Astrocyte (in vitro differentiated cells and primary cell): ENCODE results near the gene CIB4. TPM values are rescaled to one million over a fixed set of nuclear protein-coding genes. Genes with fewer than 3 reads are reported as not detected.

Experiments
- DNase-seq: peaks from one replicate; pipeline ENCODE4 v3.0.0-alpha.2; 2010; ENCODE audit warnings: low read depth
- FAIRE-seq: peaks from 2 replicates; lab custom pipeline; 2011; peaks lifted over from hg19 to GRCh38; lab: Jason Lieb, UNC
- H2AFZ ChIP-seq: 2 replicates; pipeline ENCODE4 v1.6.0; 2012; ENCODE audit warnings: low read depth, low read length, inconsistent platforms
- H3K27ac ChIP-seq: 2 replicates; pipeline ENCODE4 v1.5.1; 2011; ENCODE audit warnings: low read depth, low read length, inconsistent platforms
- H3K27me3 ChIP-seq: 2 replicates; pipeline ENCODE4 v1.6.0; 2011; ENCODE audit warnings: low read length, inconsistent platforms; ENCODE audit not compliant: insufficient read depth
- H3K36me3 ChIP-seq: 2 replicates; pipeline ENCODE4 v1.5.1; 2011; ENCODE audit warnings: low read length, inconsistent platforms; ENCODE audit not compliant: insufficient read depth
- H3K4me1 ChIP-seq: 2 replicates; pipeline ENCODE4 v1.5.1; 2011; ENCODE audit warnings: low read length, inconsistent platforms; ENCODE audit not compliant: insufficient read depth
- H3K4me2 ChIP-seq: 2 replicates; pipeline ENCODE4 v1.6.0; 2012; ENCODE audit warnings: low read length, inconsistent platforms
- H3K4me3 ChIP-seq: 2 replicates; pipeline ENCODE4 v1.5.1; 2011; ENCODE audit warnings: low read depth, mild to moderate bottlenecking, low read length, inconsistent platforms; ENCODE audit not compliant: insufficient read depth
- H3K79me2 ChIP-seq: 2 replicates; pipeline ENCODE4 v1.6.0; 2012; ENCODE audit warnings: mild to moderate bottlenecking, low read length, inconsistent platforms; ENCODE audit not compliant: insufficient read depth
- H3K9ac ChIP-seq: 2 replicates; pipeline ENCODE4 v1.6.0; 2012; ENCODE audit warnings: mild to moderate bottlenecking, low read length, inconsistent platforms
- H3K9me3 ChIP-seq: 2 replicates; pipeline ENCODE4 v1.5.1; 2012; ENCODE audit warnings: low read depth, mild to moderate bottlenecking, low read length, inconsistent platforms; ENCODE audit not compliant: insufficient read depth
- H4K20me1 ChIP-seq: 2 replicates; pipeline ENCODE4 v1.6.0; 2012; ENCODE audit warnings: low read length, inconsistent platforms; ENCODE audit not compliant: insufficient read depth
- H3K27ac Mint-ChIP-seq: one replicate; pipeline ENCODE4 v1.8.0; 2021; ENCODE audit warnings: mild to moderate bottlenecking, mixed read lengths; ENCODE audit not compliant: unreplicated experiment
- H3K27me3 Mint-ChIP-seq: one replicate; pipeline ENCODE4 v1.8.0; 2021; ENCODE audit warnings: low read depth, mixed read lengths; ENCODE audit not compliant: unreplicated experiment
- H3K36me3 Mint-ChIP-seq: one replicate; pipeline ENCODE4 v1.8.0; 2021; ENCODE audit warnings: low read depth, mixed read lengths; ENCODE audit not compliant: unreplicated experiment
- H3K4me1 Mint-ChIP-seq: one replicate; pipeline ENCODE4 v1.8.0; 2021; ENCODE audit warnings: low read depth, mixed read lengths; ENCODE audit not compliant: unreplicated experiment
- H3K4me3 Mint-ChIP-seq: one replicate; pipeline ENCODE4 v1.8.0; 2021; ENCODE audit warnings: mild to moderate bottlenecking, moderate library complexity, mixed read lengths; ENCODE audit not compliant: unreplicated experiment
- H3K9me3 Mint-ChIP-seq: one replicate; pipeline ENCODE4 v1.8.0; 2021; ENCODE audit warnings: mild to moderate bottlenecking, mixed read lengths; ENCODE audit not compliant: unreplicated experiment
- EZH2 ChIP-seq: IDR thresholded peaks from 2 replicates; pipeline ENCODE4 v1.6.1; 2012; ENCODE audit warnings: mild to moderate bottlenecking, low read length, inconsistent platforms; ENCODE audit not compliant: insufficient read depth
- total RNA-seq: library from RNA; stranded (reverse); gene quantifications from 2 replicates; pipeline ENCODE4 v1.2.1, GENCODE V29; 2021
- TF ChIP-seq, protein P1 (sequence below): IDR thresholded peaks from 2 replicates; pipeline ENCODE4 v1.5.1; 2011; ENCODE audit warnings: low read depth, mild to moderate bottlenecking, inconsistent platforms, low read length, moderate library complexity; ENCODE audit not compliant: insufficient read depth

Gene CIB4
- total RNA-seq, 1 donor from 2014 or later = not detected

DNA sequence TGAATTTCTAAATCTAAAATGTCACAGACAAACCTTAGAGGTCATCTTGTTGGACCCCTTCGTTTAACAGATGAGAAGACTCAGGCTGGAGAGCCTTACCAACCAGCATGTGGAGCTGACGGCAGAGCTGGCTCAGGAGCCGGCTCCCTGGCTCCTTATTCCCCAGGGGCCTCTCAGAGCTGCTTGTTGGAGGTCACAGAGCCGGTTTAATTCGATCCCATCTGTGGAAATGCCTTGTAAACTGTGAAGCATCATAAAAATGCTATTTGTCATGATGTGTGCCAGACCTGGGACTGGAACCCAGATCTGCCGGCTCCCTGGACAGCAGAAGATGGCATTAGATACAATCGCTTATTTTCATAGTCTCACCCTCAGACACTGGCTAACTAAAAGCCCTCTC lies 8.2 kb upstream of the CIB4 start:
- peaks cover 57% of the 10 kb centered on the region for H3K27me3 Mint-ChIP-seq
- no peak for DNase-seq
- H3K4me1 ChIP-seq = no peaks in the 10 kb centered on the region

DNA sequence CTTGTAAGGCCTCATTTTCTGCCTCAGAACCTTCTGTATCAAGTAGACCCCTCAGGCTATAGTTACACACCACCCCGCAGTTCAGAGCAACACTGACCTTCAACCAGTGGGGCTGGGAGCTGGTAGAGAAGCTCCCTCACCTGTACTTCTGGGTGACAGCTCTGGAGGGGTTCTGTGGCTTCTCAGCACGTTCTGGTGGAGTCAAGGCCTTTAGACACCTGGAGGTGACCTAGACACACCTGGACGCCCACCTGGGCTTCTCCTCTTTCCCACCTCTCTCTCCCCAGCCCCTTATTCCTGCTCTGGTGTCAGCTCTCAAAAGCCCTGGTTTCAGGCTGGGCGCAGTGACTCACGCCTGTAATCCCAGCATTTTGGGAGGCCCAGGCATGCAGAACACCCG lies 7.3 kb upstream of the CIB4 start:
- Mint-ChIP-seq H3K36me3 (peaks cover 2% of the 10 kb centered on the region), H3K9me3 (peaks cover 14% of the 10 kb centered on the region), H3K4me1 (peaks cover 6% of the 10 kb centered on the region), H3K27me3 (peaks cover 62% of the 10 kb centered on the region), H3K4me3 (no peak overlapping the region), H3K27ac (no peak overlapping the region)
- H3K9ac ChIP-seq = no peak overlapping the region
- H4K20me1 ChIP-seq = no peaks in the 10 kb centered on the region
- peaks cover 44% of the 10 kb centered on the region for H3K27me3 ChIP-seq
- H3K27ac ChIP-seq = no peak overlapping the region
- no peaks in the 10 kb centered on the region for H3K4me1 ChIP-seq
- H3K4me3 ChIP-seq = no peak overlapping the region
- H3K4me2 ChIP-seq = no peak overlapping the region
- no peaks in the 10 kb centered on the region for H3K9me3 ChIP-seq
- no peaks in the 10 kb centered on the region for H3K79me2 ChIP-seq
- no peak overlapping the region for H2AFZ ChIP-seq
- no peak for FAIRE-seq
- TF ChIP-seq, protein P1, sequence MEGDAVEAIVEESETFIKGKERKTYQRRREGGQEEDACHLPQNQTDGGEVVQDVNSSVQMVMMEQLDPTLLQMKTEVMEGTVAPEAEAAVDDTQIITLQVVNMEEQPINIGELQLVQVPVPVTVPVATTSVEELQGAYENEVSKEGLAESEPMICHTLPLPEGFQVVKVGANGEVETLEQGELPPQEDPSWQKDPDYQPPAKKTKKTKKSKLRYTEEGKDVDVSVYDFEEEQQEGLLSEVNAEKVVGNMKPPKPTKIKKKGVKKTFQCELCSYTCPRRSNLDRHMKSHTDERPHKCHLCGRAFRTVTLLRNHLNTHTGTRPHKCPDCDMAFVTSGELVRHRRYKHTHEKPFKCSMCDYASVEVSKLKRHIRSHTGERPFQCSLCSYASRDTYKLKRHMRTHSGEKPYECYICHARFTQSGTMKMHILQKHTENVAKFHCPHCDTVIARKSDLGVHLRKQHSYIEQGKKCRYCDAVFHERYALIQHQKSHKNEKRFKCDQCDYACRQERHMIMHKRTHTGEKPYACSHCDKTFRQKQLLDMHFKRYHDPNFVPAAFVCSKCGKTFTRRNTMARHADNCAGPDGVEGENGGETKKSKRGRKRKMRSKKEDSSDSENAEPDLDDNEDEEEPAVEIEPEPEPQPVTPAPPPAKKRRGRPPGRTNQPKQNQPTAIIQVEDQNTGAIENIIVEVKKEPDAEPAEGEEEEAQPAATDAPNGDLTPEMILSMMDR = no peak
- no peak for TF ChIP-seq EZH2
- no peak for DNase-seq
- H3K36me3 ChIP-seq = no peaks in the 10 kb centered on the region

More for the DNA sequence above, 8.2 kb upstream of the CIB4 start:
- no peaks in the 10 kb centered on the region for H3K9me3 ChIP-seq
- H3K4me3 ChIP-seq = no peak overlapping the region
- Mint-ChIP-seq H3K4me3 (no peak overlapping the region), H3K27ac (no peak overlapping the region), H3K9me3 (peaks cover 14% of the 10 kb centered on the region), H3K4me1 (peaks cover 6% of the 10 kb centered on the region), H3K36me3 (peaks cover 2% of the 10 kb centered on the region)
- H3K27ac ChIP-seq = no peak overlapping the region
- FAIRE-seq = no peak
- no peak overlapping the region for H2AFZ ChIP-seq
- H3K4me2 ChIP-seq = no peak overlapping the region
- no peak overlapping the region for H3K9ac ChIP-seq
- H4K20me1 ChIP-seq = no peaks in the 10 kb centered on the region
- TF ChIP-seq, protein P1 = no peak
- no peak for TF ChIP-seq EZH2
- H3K36me3 ChIP-seq = no peaks in the 10 kb centered on the region
- H3K79me2 ChIP-seq = no peaks in the 10 kb centered on the region
- peaks cover 39% of the 10 kb centered on the region for H3K27me3 ChIP-seq

DNA sequence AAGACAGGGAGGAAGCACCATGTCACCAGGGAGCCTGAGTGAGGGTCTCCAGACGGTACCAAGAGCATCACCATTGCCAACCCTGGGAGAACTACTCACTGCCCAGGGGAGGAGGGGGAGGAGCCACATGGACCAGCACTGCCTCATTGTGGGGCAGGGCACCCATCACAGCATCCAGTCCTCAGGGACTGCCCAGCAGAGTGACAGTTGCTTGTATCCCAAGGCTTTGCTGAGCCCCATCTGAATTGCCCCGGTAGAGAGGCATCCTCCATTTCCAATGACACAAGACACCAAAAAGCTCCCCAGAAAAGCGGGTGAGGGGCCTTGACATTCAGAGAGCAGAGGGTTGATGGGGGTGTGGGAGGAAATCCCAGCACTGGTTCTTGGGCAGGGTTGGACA lies 6.8 kb upstream of the CIB4 start:
- Histone ChIP-seq H3K79me2 (no peaks in the 10 kb centered on the region), H3K4me3 (no peak overlapping the region), H3K27me3 (peaks cover 44% of the 10 kb centered on the region), H3K36me3 (no peaks in the 10 kb centered on the region), H4K20me1 (no peaks in the 10 kb centered on the region), H2AFZ (no peak overlapping the region), H3K4me1 (no peaks in the 10 kb centered on the region), H3K9ac (no peak overlapping the region), H3K4me2 (no peak overlapping the region), H3K9me3 (no peaks in the 10 kb centered on the region), H3K27ac (no peak overlapping the region)
- Mint-ChIP-seq H3K27ac (no peak overlapping the region), H3K4me3 (no peak overlapping the region), H3K36me3 (peaks cover 2% of the 10 kb centered on the region), H3K9me3 (peaks cover 14% of the 10 kb centered on the region), H3K4me1 (peaks cover 6% of the 10 kb centered on the region), H3K27me3 (peaks cover 57% of the 10 kb centered on the region)
- FAIRE-seq (no peak), DNase-seq (no peak)
- TF ChIP-seq, protein P1 = no peak
- TF ChIP-seq EZH2 = no peak
